OCI-M2 (cell line): ENCODE data around the gene AGRP.
"Not testable (repeated sequence)": the region's sequence is repeated elsewhere in the genome, so short reads cannot be mapped to it uniquely, and the experiment has no call there.

Experiments
- DNase-seq: peaks from one replicate; lab custom pipeline; 2025; ENCODE audit not compliant: unreplicated experiment; lab: John Stamatoyannopoulos, UW

Gene AGRP

DNA sequence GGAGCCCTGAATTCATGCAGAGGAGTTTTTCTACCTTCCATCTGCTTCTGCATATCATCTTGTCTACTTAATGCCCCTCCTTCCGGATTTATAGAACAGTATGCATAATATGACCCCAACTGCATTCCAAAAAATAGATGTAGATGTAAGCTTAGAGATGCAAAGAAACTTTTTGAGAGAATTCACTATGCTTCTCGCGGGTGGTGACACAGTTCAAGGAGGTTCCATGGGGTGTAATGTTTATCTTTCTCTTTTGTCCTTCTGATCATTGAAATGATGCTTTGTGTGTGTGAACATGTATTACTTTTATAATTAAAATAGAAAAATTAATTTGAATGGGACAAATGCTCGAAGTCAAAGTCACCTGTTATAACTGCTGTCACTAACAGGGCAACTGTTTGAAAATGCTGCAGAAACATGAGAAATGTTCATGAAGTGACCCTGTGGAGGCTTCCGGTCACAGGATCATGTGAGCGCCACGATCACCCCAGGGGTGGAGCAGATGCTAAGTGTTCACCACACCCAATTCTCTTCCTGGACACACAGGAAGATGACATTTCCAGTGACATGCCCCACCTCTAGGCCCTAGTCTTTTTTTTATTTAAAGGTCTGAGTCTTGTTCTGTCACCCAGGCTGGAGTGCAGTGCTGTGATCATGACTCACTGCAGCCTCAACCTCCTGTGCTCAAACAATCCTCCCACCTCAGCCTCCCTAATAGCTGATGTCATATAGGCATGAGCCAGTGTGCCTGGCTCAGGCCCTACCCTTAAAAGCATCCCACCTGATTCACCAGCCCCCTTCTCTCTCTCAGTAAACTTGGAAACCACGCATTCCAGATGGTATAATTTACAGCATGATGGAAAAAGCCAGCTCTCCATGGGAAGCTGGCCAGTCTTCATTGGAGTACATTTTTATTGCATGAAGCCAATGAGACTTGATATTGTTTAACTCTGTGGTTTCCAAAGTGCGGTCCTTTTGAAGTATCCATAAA is 21.0 kb upstream of the AGRP start:
- no peak for DNase-seq

GRCh38 chr16:67499106-67499505 is 15.8 kb upstream of the AGRP start:
- DNase-seq, result no peak

DNA sequence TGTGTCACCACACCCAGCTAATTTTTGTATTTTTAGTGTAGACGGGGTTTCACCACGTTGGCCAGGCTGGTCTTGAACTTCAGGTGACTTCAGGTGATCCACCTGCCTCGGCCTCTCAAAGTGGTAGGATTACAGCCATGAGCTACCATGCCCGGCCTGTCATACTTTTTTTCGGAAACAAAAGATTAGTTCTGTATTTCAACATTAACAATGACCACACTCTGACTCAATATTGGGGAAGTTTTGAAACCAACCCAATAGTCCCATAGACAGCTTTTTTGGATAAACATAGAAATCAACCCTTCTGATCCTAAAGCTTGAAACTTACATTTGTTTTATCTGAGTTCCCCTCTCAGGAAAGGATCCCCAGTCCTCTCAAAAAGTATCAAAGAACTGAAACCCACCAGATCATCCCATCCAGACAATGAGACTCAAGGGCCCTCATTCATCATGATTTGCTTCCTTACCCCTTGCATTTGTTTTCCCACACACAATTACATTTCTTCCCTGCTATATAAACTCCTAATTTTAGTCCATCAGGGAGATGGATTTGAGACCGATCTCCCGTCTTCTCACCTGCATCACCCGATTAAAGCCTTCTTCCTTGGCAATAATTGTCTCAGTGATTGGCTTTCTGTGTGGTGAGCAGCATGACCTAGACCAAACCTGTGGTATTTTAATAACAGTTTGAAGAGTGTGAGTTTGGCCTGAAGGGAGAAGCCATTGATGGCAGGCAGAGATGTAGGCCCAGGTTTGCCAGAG is 7.2 kb upstream of the AGRP start:
- no peak for DNase-seq

DNA sequence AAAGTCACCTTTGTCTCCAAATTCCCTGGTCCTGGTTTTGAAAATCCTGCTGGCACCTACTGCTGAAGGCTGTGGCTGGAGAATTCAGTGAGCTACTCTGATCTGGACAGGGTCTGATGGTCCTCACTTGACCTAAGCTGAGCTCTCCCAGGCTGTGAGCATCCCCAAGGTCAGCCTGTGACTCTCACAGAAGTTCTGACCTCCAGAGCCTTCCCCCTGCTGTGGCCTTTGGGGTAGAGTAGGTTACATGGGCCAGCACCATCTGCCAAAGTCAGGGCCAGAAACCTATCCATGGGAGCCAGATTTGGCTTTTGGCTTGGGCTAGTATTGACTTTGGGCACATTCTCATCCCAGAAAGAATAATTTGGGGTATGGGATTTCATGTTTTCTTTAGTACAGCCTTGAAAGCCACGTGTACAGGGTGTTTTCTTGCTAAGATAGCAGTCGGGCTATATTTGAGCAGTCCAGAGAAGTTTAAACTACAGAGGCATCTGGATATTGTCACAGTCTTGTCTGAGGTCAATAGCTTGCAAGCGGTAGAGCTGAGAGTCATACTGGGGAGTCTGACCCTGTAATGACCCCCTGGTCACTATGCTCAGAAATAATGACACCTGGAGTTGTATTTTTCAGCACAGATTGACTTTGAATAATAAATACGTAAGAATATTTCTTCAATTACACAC is 6.2 kb upstream of the AGRP start:
- DNase-seq, result no peak

DNA sequence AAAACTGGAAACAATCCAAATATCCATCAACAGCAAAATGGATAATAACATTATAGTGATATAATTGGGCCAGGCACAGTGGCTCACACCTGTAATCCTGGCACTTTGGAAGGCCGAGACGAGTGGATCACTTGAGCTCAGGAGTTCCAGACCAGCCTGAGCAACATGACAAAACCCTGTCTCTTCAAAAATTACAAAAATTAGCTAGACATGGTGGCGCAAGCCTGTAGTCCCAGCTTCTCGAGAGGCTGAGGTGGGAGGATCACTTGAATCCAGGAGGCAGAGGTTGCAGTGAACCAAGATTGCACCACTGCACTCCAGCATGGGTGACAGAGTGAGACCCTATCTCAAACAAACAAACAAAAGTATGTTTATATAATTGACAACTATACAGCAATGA is 4.2 kb upstream of the AGRP start:
- DNase-seq, result not testable (repeated sequence)

GRCh38 chr16:67486805-67487204 is 3.5 kb upstream of the AGRP start:
- DNase-seq, result no peak

GRCh38 chr16:67483731-67484525 is 581 bp upstream of the AGRP start:
- DNase-seq, result no peak

- DNase-seq, result no peak
Observed at GRCh38 chr16:67482233-67482924, 968 bp downstream of the AGRP start.

DNA sequence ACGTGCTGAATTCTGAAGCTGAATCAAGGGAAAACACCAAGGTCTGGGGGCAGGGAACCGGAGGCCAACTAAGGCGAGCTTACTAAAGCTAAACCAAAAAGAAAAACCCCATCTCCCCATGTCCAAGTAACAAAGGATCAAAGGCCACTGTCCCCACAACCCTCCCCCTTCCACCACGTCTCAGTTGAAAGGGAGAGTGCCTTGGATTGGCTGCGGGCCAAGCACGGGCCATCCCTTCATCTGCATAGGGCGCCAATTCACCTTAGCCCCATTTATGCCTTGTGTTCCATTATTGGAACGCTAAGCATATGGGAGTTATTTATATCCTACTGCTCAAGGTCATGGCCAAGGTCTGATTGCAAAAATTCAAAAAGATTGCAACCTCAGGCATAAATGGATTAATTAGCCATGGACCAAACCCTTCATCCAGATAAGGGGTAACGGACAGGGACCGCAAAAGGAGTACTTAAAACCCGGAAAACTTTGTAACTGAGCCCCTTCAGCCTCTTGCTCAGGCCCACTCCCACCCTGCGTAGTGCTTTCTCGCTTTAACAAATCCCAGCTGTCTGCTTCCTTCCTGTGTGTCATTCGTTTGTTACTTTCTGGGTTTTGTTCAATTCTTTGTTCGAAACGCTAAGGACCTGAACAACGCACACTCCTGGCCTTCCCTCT is 1.6 kb downstream of the AGRP start:
- DNase-seq, result no peak

- DNase-seq, result peak; percentile 81
Observed at GRCh38 chr16:67480833-67481560, 2.4 kb downstream of the AGRP start, which contains the start of gene ATP6V0D1. Gene ATP6V0D1 (minus strand): TSS chr16:67481157. CDS start chr16:67481086, 71 bp downstream.

GRCh38 chr16:67477960-67478554 is 5.3 kb downstream of the AGRP start:
- no peak for DNase-seq

GRCh38 chr16:67474551-67475455 is 8.5 kb downstream of the AGRP start:
- DNase-seq, result no peak

DNA sequence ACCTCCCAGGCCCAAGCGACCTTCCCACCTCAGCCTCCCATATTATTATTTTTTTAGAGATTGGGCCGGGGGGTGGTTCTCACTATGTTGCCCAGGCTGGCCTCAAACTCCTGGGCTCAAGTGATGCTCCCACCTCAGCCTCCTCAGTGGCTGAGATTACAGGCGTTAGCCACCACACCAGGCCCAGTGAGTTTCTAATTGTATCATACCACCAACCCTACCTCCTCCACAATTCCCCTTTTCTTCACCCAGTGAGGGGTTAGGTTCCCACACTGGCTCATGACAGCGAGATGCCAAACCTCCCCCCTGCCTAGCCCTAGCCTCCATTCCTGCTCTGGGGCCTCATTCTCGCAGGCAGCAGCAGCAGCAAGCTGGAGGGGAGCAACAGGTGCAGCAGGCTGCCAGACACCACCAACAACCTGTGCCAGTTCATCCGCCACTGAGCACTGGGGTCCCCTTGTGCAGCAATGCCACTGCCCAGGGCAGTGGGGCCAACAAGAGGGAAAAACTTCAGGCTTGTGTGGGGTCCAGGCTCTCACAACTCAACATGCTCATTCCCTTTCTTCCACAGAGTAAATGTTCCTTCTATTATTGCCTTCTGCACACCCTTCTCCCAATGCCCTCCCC is 11.5 kb downstream of the AGRP start:
- no peak for DNase-seq

- no peak for DNase-seq
Observed at GRCh38 chr16:67470359-67470758, 13.0 kb downstream of the AGRP start.

- DNase-seq, result no peak
Observed at GRCh38 chr16:67468731-67469130, 14.6 kb downstream of the AGRP start.

GRCh38 chr16:67466581-67466980 is 16.8 kb downstream of the AGRP start:
- DNase-seq, result no peak

DNA sequence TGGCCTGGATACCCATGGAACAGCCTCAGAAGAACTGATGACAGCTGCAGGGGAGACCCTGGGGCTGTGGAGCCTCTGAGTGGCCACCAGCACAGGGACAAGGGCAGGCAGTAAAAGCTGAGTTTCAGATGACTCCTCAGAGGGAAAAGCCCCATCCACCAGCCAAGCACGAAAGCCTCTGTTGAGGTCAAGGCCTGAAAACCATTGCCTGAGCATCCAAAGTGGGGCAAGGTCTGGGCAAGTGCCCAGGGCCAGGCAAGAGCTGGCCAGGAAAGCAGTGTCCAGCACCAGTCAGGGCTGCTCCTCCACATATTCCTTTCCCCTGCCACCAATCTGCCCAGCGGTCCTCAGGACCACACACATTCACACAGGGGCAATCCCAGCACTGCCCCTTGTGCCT is 18.8 kb downstream of the AGRP start:
- no peak for DNase-seq
